Stimulated activated memory B cell treated with anti-CD40 and anti-IgM and Interleukin-4, amounts not matched to agents 10 μg/mL and 1 μg/mL and 100 μg/mL, for 72 hours (primary cell): ENCODE measurements around the gene KLHL7.
"Not testable (repeated sequence)": the region's sequence is repeated elsewhere in the genome, so short reads cannot be mapped to it uniquely, and the experiment has no call there.

Source experiments
- ATAC-seq: fragments of 150-1000 bp; cut with Tn5 transposase; 2 replicates; pipeline ENCODE4 v1.10.0; 2021
- H3K27ac Mint-ChIP-seq: one replicate; pipeline ENCODE4 v1.8.0; 2022; ENCODE audit warnings: mild to moderate bottlenecking, mixed read lengths
- H3K27me3 Mint-ChIP-seq: one replicate; pipeline ENCODE4 v1.8.0; 2022; ENCODE audit warnings: mixed read lengths
- H3K36me3 Mint-ChIP-seq: one replicate; pipeline ENCODE4 v1.8.0; 2022; ENCODE audit warnings: mixed read lengths
- H3K4me1 Mint-ChIP-seq: one replicate; pipeline ENCODE4 v1.8.0; 2022; ENCODE audit warnings: mixed read lengths
- H3K4me3 Mint-ChIP-seq: one replicate; pipeline ENCODE4 v1.8.0; 2022; ENCODE audit warnings: mild to moderate bottlenecking, moderate library complexity, mixed read lengths
- H3K9me3 Mint-ChIP-seq: one replicate; pipeline ENCODE4 v1.8.0; 2022; ENCODE audit warnings: mixed read lengths

The KLHL7 gene

DNA sequence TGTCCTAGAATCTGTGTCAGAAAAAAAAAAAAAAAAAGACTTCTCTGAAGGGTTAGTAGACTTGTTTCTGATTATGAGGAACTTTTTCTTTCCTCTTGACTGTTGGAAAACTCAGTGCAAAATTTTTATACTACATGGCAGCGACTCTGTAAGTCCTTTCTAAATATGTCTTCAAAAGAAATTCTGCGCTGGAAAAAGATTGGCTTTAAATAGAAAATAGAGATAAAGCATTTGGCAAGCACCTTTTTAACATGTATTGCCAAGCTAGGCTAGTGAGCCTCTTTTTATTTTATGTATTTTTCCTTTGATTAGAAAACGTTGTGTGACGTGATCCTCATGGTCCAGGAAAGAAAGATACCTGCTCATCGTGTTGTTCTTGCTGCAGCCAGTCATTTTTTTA is 17.9 kb downstream of the KLHL7 start:
- Mint-ChIP-seq H3K27me3 (no peaks in the 10 kb centered on the region), H3K4me3 (no peak overlapping the region), H3K36me3 (peaks cover 35% of the 10 kb centered on the region), H3K9me3 (no peaks in the 10 kb centered on the region), H3K27ac (no peak overlapping the region), H3K4me1 (no peaks in the 10 kb centered on the region)
- ATAC-seq: no peak

DNA sequence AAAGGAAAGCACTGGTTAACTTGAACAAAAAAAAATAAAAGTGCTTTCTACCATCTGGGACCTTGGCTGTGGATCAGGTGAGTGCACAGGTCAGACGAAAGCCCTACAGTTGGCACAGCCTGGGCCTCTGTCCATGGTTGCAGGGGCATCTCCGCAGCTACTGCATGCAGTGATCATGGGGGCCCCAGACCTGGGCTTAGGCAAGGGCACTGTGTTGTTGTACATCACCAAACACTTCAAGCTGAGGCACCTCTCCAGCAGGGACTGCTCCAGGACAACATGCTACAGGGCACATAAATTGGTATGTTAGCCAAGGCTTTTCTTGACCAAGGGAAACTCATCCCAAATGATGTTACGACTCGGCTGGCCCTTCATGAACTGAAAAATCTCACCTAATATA is 23.5 kb downstream of the KLHL7 start:
- no peak overlapping the region for H3K27ac Mint-ChIP-seq
- H3K36me3 Mint-ChIP-seq: peaks cover 37% of the 10 kb centered on the region
- no peaks in the 10 kb centered on the region for H3K27me3 Mint-ChIP-seq
- no peaks in the 10 kb centered on the region for H3K4me1 Mint-ChIP-seq
- no peak overlapping the region for H3K4me3 Mint-ChIP-seq
- ATAC-seq: no peak
- H3K9me3 Mint-ChIP-seq: peaks cover 5% of the 10 kb centered on the region

DNA sequence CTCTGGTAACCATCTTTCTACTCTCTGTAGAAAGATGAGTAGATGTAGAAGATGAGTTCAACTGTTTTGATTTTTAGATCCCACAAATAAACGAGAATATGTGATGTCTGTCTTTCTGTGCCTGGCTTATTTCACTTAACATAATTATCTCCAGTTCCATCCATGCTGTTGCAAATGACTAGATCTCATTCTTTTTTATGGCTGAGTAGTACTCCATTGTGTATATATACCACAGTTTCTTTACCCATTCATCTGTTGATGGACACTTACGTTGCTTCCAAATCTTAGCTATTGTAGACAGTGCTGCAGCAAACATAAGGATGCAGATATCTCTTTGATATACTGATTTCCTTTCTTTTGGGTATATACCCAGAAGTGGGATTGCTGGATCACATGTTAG is 26.2 kb downstream of the KLHL7 start:
- H3K4me1 Mint-ChIP-seq, ATAC-seq, H3K9me3 Mint-ChIP-seq, H3K27me3 Mint-ChIP-seq, H3K4me3 Mint-ChIP-seq, H3K27ac Mint-ChIP-seq: not testable (repeated sequence)
- H3K36me3 Mint-ChIP-seq: peaks cover 38% of the 10 kb centered on the region

DNA sequence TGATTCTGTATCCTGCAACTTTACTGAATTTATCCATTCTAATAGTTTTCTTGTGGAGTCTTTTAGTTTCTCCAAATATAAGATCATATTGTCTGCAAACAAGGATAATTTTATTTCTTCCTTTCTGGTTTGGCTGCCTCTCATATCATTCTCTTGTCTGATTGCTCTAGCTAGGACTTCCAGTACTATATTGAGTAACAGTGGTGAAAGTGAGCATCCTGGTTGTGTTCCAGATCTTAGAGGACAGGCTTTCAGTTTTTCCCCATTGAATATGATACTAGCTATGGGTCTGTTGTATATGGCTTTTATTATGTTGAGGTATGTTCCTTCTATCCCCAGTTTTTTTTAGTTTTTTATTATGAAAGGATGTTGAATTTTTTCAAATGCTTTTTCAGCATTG is 28.2 kb downstream of the KLHL7 start:
- Mint-ChIP-seq H3K4me3 (no peak overlapping the region), H3K27ac (no peak overlapping the region), H3K9me3 (peaks cover 5% of the 10 kb centered on the region), H3K36me3 (peaks cover 25% of the 10 kb centered on the region), H3K27me3 (no peaks in the 10 kb centered on the region), H3K4me1 (no peaks in the 10 kb centered on the region)
- no peak for ATAC-seq

DNA sequence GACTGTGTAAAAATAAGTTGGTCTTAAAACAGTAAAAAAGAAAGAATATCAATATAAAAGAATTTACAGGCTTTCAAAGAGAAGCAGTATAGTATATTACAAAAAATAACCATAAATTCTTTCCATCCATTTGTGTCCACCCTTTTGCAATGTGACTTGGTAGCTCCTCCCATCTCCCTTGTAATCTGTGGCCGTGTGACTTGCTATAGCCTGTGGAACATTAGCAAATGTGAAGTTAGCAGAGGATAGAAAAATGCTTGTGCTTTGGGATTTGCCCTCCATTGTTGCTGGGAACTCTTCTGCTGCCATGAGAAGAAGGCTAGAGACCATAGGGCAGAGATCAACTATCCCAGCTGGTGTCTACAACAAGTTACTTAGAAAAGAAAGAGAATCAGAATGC is 30.2 kb downstream of the KLHL7 start:
- Mint-ChIP-seq H3K27me3 (no peaks in the 10 kb centered on the region), H3K9me3 (peaks cover 5% of the 10 kb centered on the region), H3K4me3 (no peak overlapping the region), H3K36me3 (peaks cover 23% of the 10 kb centered on the region), H3K4me1 (no peaks in the 10 kb centered on the region), H3K27ac (no peak overlapping the region)
- no peak for ATAC-seq

DNA sequence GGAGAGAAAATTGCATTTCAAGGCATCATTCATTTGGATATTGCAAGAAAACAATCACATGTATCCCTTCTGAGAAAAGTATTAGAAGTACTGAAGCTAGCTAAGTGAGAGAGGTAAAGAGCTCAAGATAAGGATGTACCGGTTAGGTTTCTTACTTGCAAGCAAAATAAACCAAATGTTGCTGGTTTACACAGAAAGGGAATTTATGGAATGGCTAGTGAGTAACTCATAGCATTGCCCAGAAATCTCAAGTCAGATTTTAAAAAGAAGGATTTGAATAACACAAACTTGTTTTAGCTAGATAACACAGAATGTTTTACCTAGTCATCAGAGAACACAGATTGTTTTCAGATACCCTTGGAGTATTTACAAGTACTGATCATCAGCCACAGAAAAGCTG is 30.6 kb downstream of the KLHL7 start:
- H3K27me3 Mint-ChIP-seq: no peaks in the 10 kb centered on the region
- H3K4me3 Mint-ChIP-seq: no peak overlapping the region
- H3K9me3 Mint-ChIP-seq: peaks cover 5% of the 10 kb centered on the region
- H3K27ac Mint-ChIP-seq: no peak overlapping the region
- no peaks in the 10 kb centered on the region for H3K4me1 Mint-ChIP-seq
- H3K36me3 Mint-ChIP-seq: peaks cover 26% of the 10 kb centered on the region
- no peak for ATAC-seq

DNA sequence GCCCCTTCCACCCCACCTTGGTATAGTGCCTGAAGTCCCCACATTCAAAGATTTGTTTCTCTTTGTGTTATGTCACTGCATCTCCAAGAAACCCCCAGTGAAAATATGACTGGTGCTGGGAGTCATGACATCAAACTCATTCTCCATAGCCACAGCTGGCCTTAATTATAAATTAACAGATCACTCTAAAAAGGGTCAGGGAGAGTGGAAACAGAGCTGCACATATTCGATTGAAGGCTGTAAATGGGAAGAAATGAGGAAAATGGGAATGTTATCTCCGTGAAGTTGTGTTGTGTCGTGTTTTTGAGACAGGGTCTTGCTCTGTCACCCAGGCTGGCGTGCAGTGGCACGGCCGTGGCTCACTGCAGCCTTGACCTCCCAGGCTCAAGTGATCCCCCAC is 52.1 kb downstream of the KLHL7 start:
- Mint-ChIP-seq H3K27me3 (no peaks in the 10 kb centered on the region), H3K4me1 (no peaks in the 10 kb centered on the region), H3K27ac (no peak overlapping the region), H3K36me3 (peaks cover 24% of the 10 kb centered on the region), H3K9me3 (no peaks in the 10 kb centered on the region), H3K4me3 (no peak overlapping the region)
- ATAC-seq: no peak

DNA sequence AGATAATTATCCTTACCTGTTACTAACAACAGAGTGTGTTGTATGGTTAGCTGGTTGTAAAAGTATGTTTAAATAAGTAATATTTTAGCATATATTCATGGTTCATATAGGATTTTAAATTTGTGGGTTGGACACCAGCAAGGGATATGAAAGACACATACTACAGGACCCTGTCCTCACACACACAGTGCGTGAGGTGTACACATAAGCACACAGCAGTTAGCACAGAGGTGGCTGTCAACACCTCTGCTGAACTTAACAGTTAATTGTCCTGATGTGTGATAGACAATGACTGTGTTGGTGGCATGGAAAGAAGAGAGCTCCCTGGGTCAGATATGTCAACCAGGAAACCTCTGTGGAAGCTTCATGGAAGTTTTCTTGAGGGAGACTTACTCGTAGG is 53.0 kb downstream of the KLHL7 start:
- Mint-ChIP-seq H3K9me3 (no peaks in the 10 kb centered on the region), H3K27ac (no peak overlapping the region), H3K4me3 (no peak overlapping the region), H3K36me3 (peaks cover 24% of the 10 kb centered on the region), H3K27me3 (no peaks in the 10 kb centered on the region), H3K4me1 (no peaks in the 10 kb centered on the region)
- ATAC-seq: no peak

DNA sequence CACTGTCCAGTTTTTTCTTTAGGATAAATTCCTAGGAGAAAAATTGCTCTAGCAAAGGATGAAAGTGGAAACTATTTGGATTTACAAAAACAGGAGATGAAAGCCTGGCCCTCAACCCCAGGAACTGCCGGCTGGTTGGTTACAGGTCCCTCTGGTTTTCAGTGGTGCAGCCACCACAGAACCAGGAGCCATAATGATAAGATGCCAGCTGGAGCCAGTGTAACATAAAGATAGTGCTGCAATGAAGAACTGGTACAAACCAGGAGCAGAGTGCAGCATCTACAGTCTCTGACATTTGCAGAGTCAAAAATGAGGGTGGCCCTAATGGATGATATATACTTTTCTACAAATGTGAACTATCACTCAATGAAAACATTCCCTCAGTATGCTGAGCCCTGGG is 55.9 kb downstream of the KLHL7 start:
- H3K4me1 Mint-ChIP-seq: no peaks in the 10 kb centered on the region
- no peaks in the 10 kb centered on the region for H3K27me3 Mint-ChIP-seq
- no peak overlapping the region for H3K4me3 Mint-ChIP-seq
- H3K9me3 Mint-ChIP-seq: no peaks in the 10 kb centered on the region
- ATAC-seq: no peak
- no peak overlapping the region for H3K27ac Mint-ChIP-seq
- H3K36me3 Mint-ChIP-seq: peaks cover 20% of the 10 kb centered on the region

DNA sequence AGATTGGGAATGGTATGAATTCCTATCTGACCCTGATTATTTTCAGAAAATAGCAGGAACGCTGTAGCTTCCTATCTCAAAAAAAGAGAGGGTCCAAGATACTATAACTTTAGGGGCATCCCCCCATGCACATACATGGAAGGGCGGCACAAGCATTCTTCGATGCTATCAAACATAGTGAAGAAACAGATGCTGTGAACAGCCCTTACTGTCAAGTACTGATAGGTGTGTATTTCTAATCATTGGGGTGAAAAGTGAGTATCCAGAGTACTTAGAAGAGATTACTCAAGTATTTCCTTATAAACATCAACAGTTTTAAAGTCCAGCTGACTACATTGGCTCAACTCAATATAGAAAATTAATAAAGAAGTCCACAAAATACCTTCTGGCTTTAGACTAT is 59.3 kb downstream of the KLHL7 start:
- no peak for ATAC-seq
- H3K9me3 Mint-ChIP-seq: no peaks in the 10 kb centered on the region
- H3K27ac Mint-ChIP-seq: no peak overlapping the region
- no peaks in the 10 kb centered on the region for H3K27me3 Mint-ChIP-seq
- no peaks in the 10 kb centered on the region for H3K36me3 Mint-ChIP-seq
- no peak overlapping the region for H3K4me3 Mint-ChIP-seq
- H3K4me1 Mint-ChIP-seq: no peaks in the 10 kb centered on the region

DNA sequence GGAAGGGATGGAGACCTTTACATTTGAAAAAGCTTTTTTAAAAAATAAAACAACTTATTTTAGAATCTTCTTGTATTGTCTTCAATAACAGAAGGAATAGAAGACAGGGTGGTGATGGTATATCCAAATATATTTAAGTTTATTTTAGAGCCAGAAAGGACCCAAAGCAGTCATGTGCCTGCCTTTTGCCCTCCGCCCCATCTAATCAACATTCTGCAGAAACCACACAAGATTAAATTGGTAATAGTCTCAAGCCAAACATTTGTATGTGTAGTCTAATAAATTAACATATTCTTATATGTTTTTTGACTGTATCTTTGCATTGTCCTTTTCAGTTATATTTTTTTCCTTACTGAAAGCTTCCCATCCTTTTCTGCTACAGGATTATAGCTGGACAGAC is 59.7 kb downstream of the KLHL7 start:
- H3K27ac Mint-ChIP-seq: no peak overlapping the region
- no peak for ATAC-seq
- no peak overlapping the region for H3K4me3 Mint-ChIP-seq
- H3K27me3 Mint-ChIP-seq: no peaks in the 10 kb centered on the region
- no peaks in the 10 kb centered on the region for H3K4me1 Mint-ChIP-seq
- no peaks in the 10 kb centered on the region for H3K9me3 Mint-ChIP-seq
- H3K36me3 Mint-ChIP-seq: peaks cover 4% of the 10 kb centered on the region

DNA sequence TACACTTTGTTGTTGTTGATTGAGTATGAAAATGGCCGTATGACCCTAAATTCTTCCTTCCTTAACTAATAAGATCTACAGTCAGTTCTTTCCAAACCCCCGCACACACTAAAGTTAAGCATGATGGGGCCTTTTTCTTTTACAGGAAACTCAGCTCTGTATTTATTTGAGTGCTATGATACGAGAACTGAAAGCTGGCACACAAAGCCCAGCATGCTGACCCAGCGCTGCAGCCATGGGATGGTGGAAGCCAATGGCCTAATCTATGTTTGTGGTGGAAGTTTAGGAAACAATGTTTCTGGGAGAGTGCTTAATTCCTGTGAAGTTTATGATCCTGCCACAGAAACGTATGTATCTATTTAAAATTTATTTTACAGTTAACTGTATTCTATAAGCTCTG is 62.1 kb downstream of the KLHL7 start:
- ATAC-seq: no peak
- no peak overlapping the region for H3K27ac Mint-ChIP-seq
- no peaks in the 10 kb centered on the region for H3K9me3 Mint-ChIP-seq
- no peak overlapping the region for H3K4me3 Mint-ChIP-seq
- peaks cover 6% of the 10 kb centered on the region for H3K36me3 Mint-ChIP-seq
- no peaks in the 10 kb centered on the region for H3K27me3 Mint-ChIP-seq
- no peaks in the 10 kb centered on the region for H3K4me1 Mint-ChIP-seq

DNA sequence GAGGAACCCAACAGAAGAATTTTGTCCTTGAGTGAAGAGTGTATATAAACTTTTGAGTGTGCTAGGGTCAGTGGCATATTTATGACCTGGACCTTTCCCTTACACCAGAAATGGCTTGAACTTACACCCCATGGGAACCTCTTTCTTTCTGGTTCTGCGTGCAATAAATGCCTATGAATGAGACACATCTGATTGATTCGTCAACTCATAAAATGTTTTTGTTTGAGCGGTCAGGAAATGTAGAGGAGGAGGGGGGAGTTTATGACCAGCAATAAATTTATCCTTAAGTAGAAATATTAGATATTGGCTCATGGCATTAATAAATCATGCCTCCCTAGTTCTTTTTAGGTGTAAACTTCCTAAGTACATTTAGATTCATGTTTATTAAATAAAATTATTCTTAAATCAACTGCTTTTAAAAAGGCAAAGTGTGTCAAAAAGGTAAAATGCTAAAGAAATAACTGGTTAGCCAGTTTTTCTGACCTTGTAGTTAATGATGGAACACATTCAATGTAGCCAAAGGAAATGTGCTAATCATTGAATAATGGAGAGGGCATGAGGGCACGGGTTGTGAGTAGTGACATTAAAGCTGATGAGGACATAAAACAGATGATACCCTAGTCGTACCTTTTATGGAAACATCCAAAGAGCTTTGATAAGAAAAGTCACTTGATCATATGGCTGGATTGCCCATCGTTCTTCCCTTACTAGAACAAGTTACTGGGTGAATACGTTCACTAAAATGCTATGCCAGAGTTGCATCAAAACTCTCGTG is 62.7 kb downstream of the KLHL7 start:
- Mint-ChIP-seq H3K36me3 (peaks cover 6% of the 10 kb centered on the region), H3K27ac (no peak overlapping the region), H3K4me3 (no peak overlapping the region), H3K4me1 (no peaks in the 10 kb centered on the region), H3K27me3 (no peaks in the 10 kb centered on the region), H3K9me3 (no peaks in the 10 kb centered on the region)
- no peak for ATAC-seq

DNA sequence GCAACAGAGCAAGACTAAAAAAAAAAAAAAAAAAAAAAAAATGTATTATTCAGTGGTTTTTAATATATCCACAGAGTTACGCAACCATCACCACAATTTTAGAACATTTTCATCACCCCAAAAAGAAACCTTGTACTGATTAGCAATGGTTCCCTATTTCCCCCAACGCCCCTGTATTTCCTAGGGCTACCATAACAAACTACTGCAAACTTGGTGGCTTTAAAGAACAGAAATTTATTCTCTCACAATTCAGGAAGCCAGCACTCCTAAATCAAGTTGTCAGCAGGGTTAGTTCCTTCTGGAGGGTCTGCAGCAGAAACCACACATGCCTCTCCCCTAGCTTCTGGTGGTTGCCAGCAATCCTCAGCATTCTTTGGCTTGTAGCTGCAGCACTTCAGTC is 70.4 kb downstream of the KLHL7 start:
- Mint-ChIP-seq H3K4me1 (peaks cover 3% of the 10 kb centered on the region), H3K27me3 (no peaks in the 10 kb centered on the region), H3K9me3 (no peaks in the 10 kb centered on the region), H3K27ac (no peak overlapping the region), H3K4me3 (no peak overlapping the region), H3K36me3 (peaks cover 6% of the 10 kb centered on the region)
- ATAC-seq: no peak

DNA sequence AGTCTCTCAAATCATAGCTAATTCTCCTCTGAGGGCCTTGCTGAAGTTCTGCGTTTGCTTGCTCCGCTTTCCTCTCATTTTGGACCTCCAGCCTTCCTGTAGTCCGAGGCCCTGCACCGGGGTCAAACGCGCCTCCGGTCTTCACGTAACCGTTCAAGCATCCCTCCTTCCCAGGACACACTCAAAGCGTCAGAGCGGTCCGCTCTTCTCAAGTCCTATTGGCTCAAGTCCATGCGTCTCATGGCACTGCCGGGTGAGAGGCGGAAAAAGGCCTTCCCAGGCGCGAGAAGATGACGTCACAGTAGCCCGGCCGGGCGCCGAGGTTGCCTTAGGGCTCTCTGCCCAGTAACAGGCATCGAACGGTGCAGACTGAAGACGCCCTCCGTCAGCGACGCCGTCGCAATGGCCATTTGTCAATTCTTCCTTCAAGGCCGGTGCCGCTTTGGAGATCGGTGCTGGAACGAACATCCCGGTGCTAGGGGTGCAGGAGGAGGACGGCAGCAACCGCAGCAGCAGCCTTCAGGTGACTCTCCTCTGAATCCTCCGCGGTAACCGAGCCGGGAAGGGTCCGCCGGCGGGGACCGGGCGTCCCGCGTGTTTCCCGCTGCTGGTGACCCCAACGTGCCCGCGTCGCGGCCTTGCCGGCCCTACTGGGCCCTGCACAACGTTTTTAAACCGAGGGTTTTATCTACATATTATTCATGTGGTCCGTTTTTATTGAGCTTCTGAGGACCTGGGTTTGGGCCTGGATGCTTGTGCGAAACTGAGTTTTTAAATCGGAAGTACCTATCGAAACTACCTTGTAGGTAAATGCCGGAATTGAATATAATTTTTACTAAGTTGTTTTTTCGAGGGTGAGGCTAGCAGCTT is 76.3 kb downstream of the KLHL7 start, which contains the start of gene NUP42:
Gene NUP42, plus strand, starts transcription at position 365 of the 870 bp plus-strand sequence. Its CDS starts 38 bp downstream, at position 403.
- Mint-ChIP-seq H3K36me3 (no peaks in the 10 kb centered on the region), H3K9me3 (no peaks in the 10 kb centered on the region), H3K27ac (peak within 1 kb of the TSS; percentile 95), H3K27me3 (no peaks in the 10 kb centered on the region), H3K4me1 (peaks cover 23% of the 10 kb centered on the region), H3K4me3 (peak within 1 kb of the TSS; percentile 86)
- ATAC-seq: peak; percentile 99
